NCI-H510A treated with DMSO at 0.1 percent for 48 hours (cell line): Measurements from ENCODE around the gene TSPEAR.
"Not testable (repeated sequence)": the region's sequence is repeated elsewhere in the genome, so short reads cannot be mapped to it uniquely, and the experiment has no call there.

Experiments used
- DNase-seq: peaks from one replicate; lab custom pipeline; 2025; lab: John Stamatoyannopoulos, UW

The TSPEAR gene

GRCh38 chr21:44627181-44627822 is 84.1 kb downstream of the TSPEAR start:
- DNase-seq: not testable (repeated sequence)

- no peak for DNase-seq
These were observed 84.7 kb downstream of the TSPEAR start, which contains the start of gene KRTAP10-9 for GRCh38 chr21:44626673-44627143. TSS of gene KRTAP10-9 (plus strand) at chr21:44627093. CDS start at chr21:44627172, 79 bp downstream.

- DNase-seq: no peak
These were observed 85.1 kb downstream of the TSPEAR start for GRCh38 chr21:44626262-44626661.

- no peak for DNase-seq
These were observed 85.6 kb downstream of the TSPEAR start for GRCh38 chr21:44625756-44626155.

GRCh38 chr21:44623575-44623974 is 87.8 kb downstream of the TSPEAR start:
- no peak for DNase-seq

GRCh38 chr21:44619886-44620285 is 91.5 kb downstream of the TSPEAR start:
- DNase-seq: no peak

- no peak for DNase-seq
These were observed 92.5 kb downstream of the TSPEAR start for GRCh38 chr21:44618909-44619308.

GRCh38 chr21:44618504-44618903 is 92.9 kb downstream of the TSPEAR start:
- no peak for DNase-seq

GRCh38 chr21:44617071-44617501 is 94.3 kb downstream of the TSPEAR start:
- no peak for DNase-seq

GRCh38 chr21:44616591-44616926 is 94.8 kb downstream of the TSPEAR start:
- no peak for DNase-seq

- no peak for DNase-seq
These were observed 95.3 kb downstream of the TSPEAR start for GRCh38 chr21:44615911-44616590.

GRCh38 chr21:44615466-44615865 is 95.9 kb downstream of the TSPEAR start:
- no peak for DNase-seq

- no peak for DNase-seq
These were observed 96.4 kb downstream of the TSPEAR start for GRCh38 chr21:44614961-44615391.

GRCh38 chr21:44614161-44614631 is 97.2 kb downstream of the TSPEAR start:
- DNase-seq: no peak

GRCh38 chr21:44613386-44614155 is 97.8 kb downstream of the TSPEAR start:
- DNase-seq: no peak

- no peak for DNase-seq
These were observed 98.6 kb downstream of the TSPEAR start for GRCh38 chr21:44612669-44613229.

- DNase-seq: no peak
These were observed 99.3 kb downstream of the TSPEAR start, which contains the start of gene KRTAP10-8 for GRCh38 chr21:44612029-44612486. TSS of gene KRTAP10-8 (plus strand) at chr21:44612079. CDS start at chr21:44612101, 22 bp downstream.

- DNase-seq: no peak
These were observed 99.8 kb downstream of the TSPEAR start for GRCh38 chr21:44611551-44611950.

GRCh38 chr21:44610157-44610843 is 101.1 kb downstream of the TSPEAR start:
- DNase-seq: not testable (repeated sequence)

GRCh38 chr21:44609193-44609592 is 102.2 kb downstream of the TSPEAR start:
- no peak for DNase-seq

- no peak for DNase-seq
These were observed 104.9 kb downstream of the TSPEAR start for GRCh38 chr21:44606495-44606894.
